ENCODE data around the gene C20orf173.
"Not testable (repeated sequence)": the region's sequence is repeated elsewhere in the genome, so short reads cannot be mapped to it uniquely, and the experiment has no call there.

Gene C20orf173

GRCh38 chr20:35546127-35546526 is 16.7 kb upstream of the C20orf173 start:
- DNase-seq (ENCODE audit: low spot score), result no peak

GRCh38 chr20:35544941-35545340 is 15.5 kb upstream of the C20orf173 start:
- not testable (repeated sequence) for DNase-seq (ENCODE audit: low spot score)

- no peak for DNase-seq (ENCODE audit: low spot score)
Observed at GRCh38 chr20:35544436-35544835, 15.0 kb upstream of the C20orf173 start.

- no peak for DNase-seq (ENCODE audit: low spot score)
Observed at GRCh38 chr20:35542990-35543389, 13.5 kb upstream of the C20orf173 start.

- peak; percentile 96 for DNase-seq (ENCODE audit: low spot score)
Observed at GRCh38 chr20:35541783-35542662, 12.6 kb upstream of the C20orf173 start, which contains the start of gene ERGIC3. Gene ERGIC3, plus strand, starts transcription at chr20:35542078. Its CDS starts 20 bp downstream, at chr20:35542098.

- peak; percentile 20 for DNase-seq (ENCODE audit: low spot score)
Observed at GRCh38 chr20:35541118-35541782, 11.8 kb upstream of the C20orf173 start.

GRCh38 chr20:35539756-35540212 is 10.3 kb upstream of the C20orf173 start:
- peak; percentile 25 for DNase-seq (ENCODE audit: low spot score)

- no peak for DNase-seq (ENCODE audit: low spot score)
Observed at GRCh38 chr20:35527122-35527769, 2.2 kb downstream of the C20orf173 start.

- no peak for DNase-seq (ENCODE audit: low spot score)
Observed at GRCh38 chr20:35525639-35526038, 3.8 kb downstream of the C20orf173 start.

GRCh38 chr20:35523298-35523888 is 6.1 kb downstream of the C20orf173 start:
- DNase-seq (ENCODE audit: low spot score), result no peak

GRCh38 chr20:35518955-35519354 is 10.5 kb downstream of the C20orf173 start:
- DNase-seq (ENCODE audit: low spot score), result no peak

GRCh38 chr20:35517767-35518166 is 11.7 kb downstream of the C20orf173 start:
- not testable (repeated sequence) for DNase-seq (ENCODE audit: low spot score)

- DNase-seq (ENCODE audit: low spot score), result no peak
Observed at GRCh38 chr20:35517125-35517524, 12.3 kb downstream of the C20orf173 start.

- no peak for DNase-seq (ENCODE audit: low spot score)
Observed at GRCh38 chr20:35515949-35516645, 13.4 kb downstream of the C20orf173 start.

- no peak for DNase-seq (ENCODE audit: low spot score)
Observed at GRCh38 chr20:35515341-35515740, 14.1 kb downstream of the C20orf173 start.

GRCh38 chr20:35514371-35514932 is 15.0 kb downstream of the C20orf173 start:
- DNase-seq (ENCODE audit: low spot score), result no peak

GRCh38 chr20:35511814-35512420 is 17.5 kb downstream of the C20orf173 start:
- DNase-seq (ENCODE audit: low spot score), result peak; percentile 58

- DNase-seq (ENCODE audit: low spot score), result no peak
Observed at GRCh38 chr20:35510951-35511735, 18.3 kb downstream of the C20orf173 start.

- no peak for DNase-seq (ENCODE audit: low spot score)
Observed at GRCh38 chr20:35508493-35509218, 20.8 kb downstream of the C20orf173 start.

Data from cerebellar cortex (tissue), 1 donor.